ENCODE results near the gene ABHD16A.

DNA sequence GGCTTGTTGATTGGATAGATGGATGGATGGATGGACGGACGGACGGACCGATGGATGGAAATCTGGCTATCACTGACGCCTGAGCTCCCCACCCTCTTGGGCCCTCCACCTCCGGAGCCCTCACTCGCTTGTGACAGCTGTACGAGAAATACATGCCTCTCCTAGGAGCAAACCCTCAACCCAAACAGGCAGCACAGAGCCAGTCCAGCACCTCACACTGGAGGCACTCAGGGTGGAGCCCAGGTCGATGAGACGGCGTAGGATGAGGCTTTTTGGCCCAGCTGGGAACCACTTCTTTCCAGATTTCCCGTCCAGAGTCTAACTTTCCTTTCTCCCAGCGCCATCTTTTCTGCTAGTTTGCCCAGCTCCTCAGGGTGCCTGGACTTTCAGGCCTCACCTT, 19.5 kb downstream of the ABHD16A start:
- TF ChIP-seq, protein P1, sequence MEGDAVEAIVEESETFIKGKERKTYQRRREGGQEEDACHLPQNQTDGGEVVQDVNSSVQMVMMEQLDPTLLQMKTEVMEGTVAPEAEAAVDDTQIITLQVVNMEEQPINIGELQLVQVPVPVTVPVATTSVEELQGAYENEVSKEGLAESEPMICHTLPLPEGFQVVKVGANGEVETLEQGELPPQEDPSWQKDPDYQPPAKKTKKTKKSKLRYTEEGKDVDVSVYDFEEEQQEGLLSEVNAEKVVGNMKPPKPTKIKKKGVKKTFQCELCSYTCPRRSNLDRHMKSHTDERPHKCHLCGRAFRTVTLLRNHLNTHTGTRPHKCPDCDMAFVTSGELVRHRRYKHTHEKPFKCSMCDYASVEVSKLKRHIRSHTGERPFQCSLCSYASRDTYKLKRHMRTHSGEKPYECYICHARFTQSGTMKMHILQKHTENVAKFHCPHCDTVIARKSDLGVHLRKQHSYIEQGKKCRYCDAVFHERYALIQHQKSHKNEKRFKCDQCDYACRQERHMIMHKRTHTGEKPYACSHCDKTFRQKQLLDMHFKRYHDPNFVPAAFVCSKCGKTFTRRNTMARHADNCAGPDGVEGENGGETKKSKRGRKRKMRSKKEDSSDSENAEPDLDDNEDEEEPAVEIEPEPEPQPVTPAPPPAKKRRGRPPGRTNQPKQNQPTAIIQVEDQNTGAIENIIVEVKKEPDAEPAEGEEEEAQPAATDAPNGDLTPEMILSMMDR (IDR thresholded peaks at IDR 0.05; ENCODE audit: low read depth, low read length) = no peak
- no peak for TF ChIP-seq POLR2A (IDR thresholded peaks at IDR 0.05; ENCODE audit: extremely low read depth, insufficient read length)
